ENCODE results near the gene POC1A.
"Not testable (repeated sequence)": the region's sequence is repeated elsewhere in the genome, so short reads cannot be mapped to it uniquely, and the experiment has no call there.

The POC1A gene

DNA sequence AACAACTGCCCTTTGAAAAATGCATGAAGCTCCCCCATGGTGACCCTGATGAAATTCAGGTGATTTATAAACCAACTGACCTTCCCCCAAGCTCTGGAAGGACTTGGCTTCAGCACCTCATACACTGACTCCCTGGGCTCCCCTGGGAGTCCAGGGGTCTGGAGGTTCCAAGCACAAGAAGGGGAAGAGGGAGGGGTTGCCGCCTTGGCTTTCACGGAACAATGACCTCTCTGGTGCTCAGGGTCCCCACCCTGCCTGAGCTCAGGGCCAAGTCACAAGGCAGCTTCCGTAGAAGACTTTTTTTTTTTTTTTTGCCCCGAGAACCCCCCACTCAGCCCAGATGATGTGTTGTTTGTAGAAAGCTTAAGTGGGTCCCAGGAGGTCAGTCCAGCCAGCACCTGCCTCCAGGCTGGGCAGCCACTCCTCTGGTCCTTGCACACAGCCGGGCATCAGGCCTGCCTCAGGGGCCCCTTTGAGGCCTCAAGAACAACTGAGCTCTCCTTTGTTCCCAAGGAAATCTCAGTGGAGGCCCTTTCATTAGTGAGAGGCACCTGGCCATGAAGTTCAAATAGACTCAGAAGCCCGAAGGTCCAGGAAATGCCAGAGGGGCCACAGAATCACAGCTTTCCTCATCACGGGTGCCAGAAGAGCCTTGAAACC, 29.7 kb upstream of the POC1A start:
- DNase-seq (ENCODE audit: low read depth) = no peak

DNA sequence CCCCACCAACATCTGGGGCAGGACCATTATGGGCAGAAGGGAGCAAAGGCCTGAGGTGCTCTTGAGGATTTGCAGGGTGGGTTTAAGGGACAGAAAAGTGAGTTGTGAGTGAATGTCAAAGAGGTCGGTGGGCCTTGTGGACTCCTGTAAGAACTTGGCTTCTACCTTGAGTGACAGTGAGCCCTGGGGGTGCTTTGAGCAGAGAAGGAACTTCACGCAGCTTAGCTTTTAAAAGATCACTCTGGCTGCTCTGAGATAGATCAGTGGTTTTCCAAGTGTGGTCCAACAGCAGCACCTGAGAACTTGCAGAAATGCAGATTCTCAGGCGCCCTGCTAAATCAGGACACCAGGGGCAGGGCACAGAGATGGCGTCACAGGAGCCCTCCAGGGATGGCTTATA, 28.5 kb upstream of the POC1A start:
- DNase-seq (ENCODE audit: low read depth) = no peak

DNA sequence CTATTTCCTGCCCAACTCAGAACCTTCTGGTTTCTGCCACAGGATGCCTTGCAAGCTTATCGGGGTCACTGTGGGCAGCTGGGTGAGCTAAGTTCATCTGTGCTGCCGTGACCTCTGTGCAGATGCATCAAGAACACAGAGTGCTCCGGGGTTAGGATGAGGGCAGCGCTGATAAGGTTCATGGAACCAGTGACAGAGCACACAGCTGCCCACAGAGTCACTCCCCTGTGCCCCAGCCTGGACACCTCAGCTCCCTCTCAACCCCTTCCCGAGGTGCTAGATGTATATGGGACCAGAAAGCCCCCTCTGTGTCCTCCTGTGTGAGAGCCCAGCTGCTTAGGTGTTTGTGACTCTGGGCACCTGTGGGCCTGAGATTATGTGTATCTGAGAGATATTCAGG, 28.0 kb upstream of the POC1A start:
- no peak for DNase-seq (ENCODE audit: low read depth)

DNA sequence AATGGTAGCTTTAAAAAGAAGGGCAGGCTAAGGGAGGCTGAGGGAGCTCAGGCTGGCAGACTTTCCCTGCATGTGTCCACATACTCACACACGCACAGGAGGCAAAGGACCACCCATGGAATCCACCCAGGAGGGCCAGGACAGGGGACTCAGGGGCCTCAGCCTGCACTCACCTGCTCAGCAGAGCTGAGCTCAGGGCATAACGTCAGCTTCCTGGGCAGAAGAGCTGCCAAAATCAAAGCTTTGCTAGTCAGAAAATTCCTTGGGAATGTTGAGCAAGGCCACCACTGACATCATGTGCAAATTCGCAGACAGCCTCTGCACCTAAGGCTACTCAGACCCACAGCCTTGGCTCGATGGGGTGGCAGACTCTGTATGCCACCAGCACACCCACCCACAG, 27.3 kb upstream of the POC1A start:
- DNase-seq (ENCODE audit: low read depth) = peak; percentile 72

DNA sequence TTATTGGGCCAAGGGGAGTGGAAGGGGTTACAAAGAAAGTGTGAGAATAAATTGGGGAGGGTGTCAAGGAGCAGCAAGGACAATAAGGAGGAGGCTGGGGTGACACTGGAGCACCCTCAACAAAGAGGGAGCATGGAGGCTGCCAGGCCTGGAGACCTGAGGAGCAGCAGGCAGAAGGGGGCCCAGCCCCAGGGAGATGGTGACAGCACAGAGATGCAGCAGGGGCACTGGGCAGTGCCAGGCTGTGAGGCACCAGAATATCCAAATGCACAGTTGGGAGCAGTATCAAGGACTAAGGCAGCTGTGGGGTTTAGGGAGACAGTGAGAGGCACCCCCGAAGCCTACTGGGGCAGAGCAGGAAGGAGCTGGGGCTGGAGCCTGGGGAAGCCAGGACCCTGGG, 24.3 kb upstream of the POC1A start:
- DNase-seq (ENCODE audit: low read depth) = no peak

DNA sequence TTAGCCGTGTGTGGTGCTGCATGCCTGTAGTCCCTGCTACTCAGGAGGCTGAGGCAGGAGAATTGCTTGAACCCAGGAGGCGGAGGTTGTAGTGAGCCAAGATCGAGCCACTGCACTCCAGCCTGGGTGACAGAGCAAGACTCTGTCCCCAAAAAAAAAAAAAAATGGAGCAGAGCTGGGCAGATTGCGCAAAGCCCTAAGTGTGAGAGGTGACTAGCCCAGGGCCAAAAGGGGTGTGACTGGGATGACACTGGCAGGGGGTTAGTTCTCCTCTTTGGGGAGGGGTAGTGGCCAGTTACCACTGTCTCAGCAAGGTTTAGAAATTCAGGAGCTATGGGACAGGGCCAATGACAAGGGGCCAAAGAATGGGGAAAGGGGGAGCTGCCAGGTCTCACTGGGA, 23.9 kb upstream of the POC1A start:
- DNase-seq (ENCODE audit: low read depth) = not testable (repeated sequence)

DNA sequence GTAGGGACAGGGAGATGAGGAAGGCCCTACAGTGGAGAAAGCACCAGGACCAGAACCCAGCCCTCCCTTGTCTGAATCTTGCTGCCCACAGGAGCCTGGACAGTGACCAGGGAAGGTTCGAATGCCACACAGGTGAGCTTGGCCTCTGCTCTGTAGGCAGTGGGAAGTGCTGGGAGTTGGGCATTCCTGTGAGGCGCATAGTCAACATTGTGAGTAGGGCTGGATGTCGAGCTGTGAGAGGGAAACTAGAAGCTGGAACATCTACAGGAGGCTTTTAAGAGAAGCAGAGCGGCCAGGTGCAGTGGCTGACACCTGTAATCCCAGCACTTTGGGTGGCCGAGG, 23.4 kb upstream of the POC1A start:
- DNase-seq (ENCODE audit: low read depth) = no peak

DNA sequence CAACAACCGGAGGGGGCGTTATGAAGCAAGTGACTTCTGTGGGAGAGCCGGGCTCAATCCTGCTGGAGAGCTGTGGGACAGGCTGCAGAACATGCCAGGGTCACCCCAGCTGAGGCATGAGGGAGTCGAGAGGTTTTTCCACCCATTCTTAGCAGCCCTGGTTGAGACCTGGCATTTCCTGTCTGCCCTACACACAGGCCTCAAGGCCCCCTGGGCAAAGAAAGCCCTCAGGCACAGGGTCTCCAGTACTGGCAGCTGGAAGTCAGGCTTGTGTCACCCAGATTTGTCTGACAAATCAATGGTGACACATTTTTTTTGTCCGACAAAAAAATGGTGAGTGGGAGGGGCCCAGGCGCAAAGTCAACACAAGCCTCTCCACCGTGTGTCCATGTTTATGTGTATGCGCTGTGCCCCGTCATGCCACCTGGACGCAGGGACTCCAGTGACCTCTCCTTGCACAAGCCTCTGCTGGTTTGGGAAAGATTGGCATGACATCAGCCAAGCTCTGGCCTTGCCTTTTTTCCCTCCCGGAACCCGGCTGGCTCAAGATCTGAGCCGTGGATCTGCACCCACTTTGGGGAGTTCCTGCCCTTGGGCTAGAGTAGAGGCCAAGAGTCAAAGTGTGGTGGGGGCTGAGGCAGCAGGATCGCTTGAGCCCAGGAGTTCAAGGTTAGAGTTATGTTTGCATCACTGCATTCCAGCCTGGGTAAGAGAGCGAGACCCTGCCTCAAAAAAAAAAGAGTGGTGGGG, 22.9 kb upstream of the POC1A start:
- DNase-seq (ENCODE audit: low read depth) = no peak

DNA sequence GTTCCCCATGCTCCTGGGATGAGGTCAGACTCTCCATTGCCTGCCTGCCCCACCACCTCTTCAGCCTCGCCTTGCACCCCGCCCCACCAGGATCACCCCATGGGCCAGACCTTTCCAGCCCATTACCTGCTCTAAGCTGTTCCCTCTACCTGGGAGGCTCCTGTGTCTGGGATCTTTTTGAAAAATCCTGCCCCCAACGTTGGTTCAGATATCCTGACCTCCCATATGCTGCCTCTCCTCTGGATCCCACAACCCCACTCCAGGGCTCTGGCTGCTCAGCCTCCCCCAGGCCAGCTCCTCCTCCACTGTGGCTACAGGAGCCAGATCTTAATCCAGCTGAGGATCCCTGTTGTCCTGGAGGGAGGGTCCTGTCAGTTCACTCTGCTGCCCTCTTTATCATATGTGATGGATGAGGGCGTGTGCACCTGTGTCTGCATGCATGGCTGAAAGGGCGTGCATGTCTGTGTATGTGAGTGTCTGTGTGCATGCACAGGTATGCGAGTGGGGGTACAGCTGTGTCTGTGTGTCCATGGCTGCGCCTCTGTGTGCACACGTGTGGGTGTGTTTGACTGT, 22.0 kb upstream of the POC1A start:
- DNase-seq (ENCODE audit: low read depth) = no peak

DNA sequence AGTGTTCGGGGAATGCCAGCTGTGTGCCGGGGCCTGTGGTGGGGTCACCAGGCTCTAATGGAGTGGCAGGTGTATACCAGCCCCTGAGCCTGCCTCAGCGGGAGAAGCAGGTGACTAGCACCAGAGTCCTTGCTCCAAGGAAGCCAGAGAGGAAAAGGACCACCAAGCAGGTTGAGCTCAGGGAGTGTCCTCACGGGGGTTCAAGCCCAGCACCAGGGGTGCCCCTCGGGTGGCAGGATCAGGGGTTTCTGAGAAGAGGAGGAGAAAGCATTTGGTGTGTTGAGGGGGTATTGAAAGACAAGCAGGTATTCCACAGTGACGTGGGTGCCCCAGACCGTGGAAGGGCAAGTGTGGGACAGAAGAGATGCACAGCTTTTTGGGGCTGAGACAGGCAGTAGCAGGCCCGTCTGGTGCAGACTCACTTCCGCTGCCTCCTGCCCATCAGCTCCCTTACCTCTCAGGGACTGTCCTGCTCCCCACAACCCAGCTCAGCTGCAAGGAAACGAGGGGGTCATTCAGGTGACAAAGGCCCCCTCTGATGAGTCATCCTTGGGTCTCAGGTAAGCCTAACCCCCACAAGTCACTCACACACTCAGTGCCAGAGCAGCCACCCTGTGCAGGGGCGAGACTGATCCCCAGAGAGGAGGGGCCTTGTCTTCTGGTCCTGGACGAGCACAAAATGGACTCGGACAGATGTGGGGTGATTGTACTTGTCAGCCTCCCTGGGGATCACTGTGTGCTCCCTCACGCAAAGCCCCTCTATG, 21.4 kb upstream of the POC1A start:
- DNase-seq (ENCODE audit: low read depth) = no peak

DNA sequence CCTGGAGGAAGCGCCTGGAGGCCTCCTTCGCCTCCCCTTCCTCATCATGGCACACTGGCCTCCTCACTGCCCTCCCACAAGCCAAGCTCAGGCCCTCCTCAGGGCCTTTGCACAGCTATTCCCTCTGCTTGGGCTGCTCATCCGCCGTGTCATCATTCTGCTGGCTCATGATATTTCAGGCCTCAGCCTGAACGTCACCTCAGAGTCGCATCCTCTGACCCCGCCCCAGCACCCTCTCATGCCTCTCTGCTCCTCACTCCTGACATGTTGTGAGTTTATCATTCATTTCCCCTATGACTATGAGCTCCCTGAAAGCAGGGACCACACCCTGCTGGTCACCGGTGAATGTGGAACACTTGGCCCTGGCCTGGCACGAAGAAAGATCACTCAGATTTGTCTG, 20.7 kb upstream of the POC1A start:
- no peak for DNase-seq (ENCODE audit: low read depth)

DNA sequence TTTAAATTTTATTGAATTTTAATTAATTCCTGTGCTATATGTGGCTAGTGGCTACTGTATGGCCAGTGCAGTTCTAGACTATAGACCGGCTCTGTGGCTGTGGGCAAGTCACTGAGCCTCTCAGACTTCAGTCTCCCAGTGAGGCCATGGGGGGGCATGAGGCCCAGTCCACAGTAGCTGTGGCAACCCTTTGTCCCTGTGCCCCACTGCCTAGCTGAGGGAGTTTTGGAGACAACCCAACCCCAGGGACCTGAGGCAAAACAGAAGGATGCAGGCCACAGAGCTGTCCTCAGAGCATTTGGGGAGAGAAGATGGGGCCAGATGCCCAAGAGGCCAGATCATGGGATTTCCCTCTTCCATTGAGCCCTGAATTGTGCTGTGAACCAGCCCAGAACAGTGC, 18.9 kb upstream of the POC1A start:
- no peak for DNase-seq (ENCODE audit: low read depth)

DNA sequence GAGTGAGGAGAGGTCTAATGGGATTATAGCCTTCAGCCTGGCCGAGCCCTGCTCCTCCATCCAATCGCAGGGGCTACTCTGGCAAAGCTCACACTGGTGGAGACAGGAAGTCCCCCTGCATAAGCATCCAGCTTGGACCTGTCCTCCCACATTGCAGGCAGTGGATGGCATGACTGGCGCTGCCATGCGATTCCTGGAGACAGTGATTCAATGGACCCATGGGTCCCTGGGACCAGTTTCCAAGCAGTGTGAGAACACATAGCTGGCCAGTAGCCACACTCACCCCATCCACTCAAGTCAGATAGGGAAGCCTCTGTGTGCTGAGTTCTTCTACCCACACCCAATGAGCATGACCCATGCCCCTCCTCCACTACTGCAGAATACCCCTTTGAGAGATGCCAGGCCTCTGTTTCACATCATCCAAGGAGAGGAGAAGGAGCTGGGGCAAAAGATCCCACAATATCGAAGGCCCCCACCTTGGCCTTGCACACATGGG, 18.1 kb upstream of the POC1A start:
- DNase-seq (ENCODE audit: low read depth) = no peak

DNA sequence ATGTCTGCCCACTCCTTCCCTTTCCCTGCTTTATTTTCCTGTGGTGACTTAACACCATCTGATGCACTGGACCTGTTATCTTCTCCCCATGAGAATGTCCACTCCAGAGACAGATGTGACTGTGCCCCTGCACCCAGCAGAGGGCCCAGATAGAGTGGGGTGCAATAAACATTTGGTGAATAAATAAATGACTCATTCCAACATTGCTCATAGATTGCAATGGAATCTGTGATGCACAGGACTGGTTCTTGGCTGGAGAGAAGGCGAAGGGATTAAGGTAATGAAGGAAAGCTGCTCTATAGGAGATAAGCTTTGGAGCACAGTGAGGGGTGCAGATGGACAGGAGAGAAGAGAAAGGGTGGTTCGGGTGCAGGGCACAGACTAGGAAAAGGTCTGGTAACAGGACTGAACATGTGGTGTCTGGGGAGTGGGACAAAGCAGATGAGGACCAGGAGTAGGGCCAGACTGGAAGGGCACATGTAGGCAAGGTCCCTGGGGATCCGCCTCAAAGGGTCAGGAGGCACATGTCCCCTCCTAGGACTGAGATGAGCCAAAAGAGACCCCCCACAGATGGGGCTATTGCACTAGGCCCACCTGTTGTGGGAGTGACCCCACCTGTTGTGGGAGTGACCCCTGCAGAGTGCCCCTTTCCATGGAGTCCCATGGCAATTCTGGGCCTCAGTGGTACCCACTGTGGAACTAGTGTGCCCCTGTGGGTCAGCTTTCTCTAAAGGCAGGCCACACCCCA, 17.5 kb upstream of the POC1A start:
- peak; percentile 76 for DNase-seq (ENCODE audit: low read depth)

DNA sequence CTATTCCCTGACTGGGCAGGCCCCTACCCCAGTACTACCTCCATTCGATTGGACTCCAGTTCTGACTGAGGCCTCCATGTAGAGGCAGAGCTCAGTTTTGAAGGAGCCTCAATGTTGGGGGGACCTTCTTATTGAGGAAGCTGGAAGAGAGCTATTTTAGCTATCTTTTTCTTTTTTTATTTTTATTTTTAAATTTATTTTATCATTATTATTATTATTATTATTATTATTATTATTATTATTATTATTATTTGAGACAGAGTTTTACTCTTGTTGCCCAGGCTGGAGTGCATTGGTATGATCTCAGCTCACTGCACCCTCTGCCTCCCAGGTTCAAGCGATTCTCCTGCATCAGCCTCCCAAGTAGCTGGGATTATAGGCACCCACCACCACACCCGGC, 16.0 kb upstream of the POC1A start:
- not testable (repeated sequence) for DNase-seq (ENCODE audit: low read depth)

DNA sequence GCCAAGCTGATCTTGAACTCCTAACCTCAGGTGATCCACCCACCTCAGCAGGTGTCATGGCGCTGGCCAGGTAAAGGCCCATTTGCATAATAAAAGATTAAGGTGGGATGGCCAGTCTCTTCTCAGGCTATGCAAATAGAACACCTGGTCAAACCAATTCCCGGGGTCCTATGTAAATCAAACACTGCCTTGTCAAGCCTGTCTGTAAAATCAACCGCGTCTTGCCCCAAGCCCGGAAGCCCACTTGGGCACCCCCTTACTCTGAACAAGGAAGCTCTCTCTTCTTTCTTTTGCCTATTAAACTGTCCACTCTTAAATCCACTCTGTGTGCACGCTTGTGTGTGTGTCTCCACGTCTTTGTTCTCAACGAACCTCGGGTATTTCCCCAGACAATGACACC, 13.0 kb upstream of the POC1A start:
- DNase-seq (ENCODE audit: low read depth) = no peak

DNA sequence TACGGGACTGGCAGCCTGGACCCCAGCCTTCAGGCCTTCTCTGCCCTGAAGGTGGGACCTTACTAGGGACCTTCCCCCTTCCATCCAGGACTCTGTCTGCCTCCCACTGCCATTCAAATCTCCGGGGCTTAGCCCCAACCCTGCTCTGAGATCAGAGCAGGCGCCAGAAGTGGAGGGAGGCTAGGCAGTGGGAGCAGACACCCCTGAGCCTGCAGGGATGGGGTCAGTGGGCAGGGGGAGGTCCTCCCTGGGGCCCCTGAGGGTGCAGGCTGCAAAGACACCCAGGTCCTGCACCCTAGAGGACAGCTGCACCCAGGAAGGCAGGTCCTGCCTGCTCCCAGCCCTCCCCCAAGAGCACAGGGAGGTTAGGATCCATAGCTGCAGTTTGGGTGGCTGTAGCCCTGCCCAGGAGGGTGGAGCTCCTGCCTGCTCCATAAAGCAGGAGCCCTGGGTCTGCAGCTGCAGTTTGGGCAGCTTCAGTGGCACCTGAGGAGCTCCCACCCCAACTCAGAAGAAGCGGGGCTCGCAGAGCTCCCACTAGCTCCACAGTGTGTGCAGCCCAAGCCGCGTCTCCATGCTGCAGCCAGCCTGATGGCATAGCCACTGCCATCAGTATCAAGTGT, 8.1 kb upstream of the POC1A start:
- DNase-seq (ENCODE audit: low read depth) = no peak

DNA sequence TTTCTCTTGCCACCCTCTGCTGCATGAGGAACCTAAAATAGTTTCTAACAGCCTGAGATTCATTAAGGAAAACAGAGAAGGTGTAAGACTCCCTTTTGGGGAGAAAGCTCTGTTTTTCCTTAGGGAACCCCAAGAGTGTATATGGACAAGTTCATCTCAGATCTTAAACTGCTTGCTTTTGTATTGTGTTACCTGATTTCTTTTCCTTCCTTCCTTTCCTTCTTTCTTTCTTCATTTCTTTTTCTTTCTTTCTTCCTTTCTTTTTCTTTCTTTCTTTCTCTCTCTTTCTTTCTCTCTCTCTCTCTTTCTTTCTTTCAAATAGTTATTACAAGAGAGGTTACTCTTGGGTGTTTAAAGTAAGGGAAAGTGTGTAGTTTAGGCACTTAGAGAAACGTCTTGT, 5.3 kb upstream of the POC1A start:
- no peak for DNase-seq (ENCODE audit: low read depth)

DNA sequence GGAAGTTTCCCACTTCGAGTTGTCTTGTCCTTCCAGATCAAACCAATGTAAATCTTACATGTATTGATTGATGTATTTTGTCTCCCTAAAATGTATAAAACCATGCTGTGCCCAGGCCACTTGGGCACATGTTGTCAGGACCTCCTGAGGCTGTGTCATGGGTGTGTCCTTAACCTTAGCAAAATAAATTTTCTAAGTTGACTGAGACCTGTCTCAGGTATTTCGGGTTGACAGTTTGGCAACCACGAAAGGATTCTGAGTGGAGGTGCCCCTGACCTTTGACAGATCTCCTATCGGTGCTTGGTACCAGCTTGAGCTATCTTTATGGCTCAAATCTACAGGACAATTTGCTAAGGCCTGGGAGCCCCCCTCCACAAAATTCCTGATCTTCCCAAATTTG, 1.7 kb upstream of the POC1A start:
- no peak for DNase-seq (ENCODE audit: low read depth)

DNA sequence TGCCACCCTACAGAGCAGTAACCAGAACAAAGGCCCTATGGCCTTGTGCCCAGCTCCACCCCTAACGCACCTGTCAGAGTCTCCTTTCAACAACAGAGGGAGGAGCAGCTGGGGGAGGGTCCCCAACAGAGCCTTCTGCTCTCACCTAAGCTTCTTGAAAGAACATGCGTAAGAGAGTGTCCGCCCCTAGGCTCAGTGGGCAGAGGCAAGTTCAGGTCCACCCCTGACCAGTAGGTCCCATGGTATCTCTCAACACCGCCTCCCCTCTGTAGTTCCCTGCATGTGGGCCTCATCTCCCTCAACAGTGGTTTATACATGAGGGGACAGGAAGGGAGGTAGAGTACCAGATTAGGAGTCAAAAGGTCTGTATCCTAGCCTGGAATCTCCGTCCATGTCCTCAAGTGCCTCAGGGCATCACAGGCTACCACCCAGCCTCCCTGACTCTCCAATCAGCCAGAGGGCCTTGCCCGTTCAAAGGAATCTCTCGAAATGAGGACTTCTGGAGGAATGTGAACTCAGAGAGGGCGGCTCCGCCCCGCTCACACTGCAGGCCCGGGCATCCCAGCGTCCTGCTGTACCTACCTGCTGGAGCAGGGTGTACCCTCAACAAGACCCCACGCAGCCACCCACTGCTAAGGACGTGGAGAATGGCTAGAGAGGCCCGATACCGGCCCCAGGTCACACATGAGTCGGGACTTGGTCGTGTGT, 680 bp downstream of the POC1A start:
- peak; percentile 32 for DNase-seq (ENCODE audit: low read depth)

DNA sequence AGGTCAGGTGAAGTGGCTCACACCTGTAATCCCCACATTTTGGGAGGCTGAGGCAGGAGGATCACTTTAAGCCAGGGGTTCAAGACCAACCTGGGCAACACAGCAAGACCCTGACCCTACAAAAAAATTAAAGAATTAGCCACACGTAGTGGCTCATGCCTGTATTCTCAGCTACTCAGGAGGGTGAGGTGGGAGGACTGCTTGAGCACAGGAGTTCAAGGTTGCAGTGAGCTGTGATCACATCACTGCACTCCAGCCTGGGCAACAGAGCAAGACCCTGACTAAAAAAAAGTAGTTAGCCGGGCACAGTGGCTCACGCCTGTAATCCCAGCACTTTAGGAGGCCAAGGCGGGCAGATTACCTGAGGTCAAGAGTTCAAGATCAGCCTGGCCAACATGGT, 2.2 kb downstream of the POC1A start:
- not testable (repeated sequence) for DNase-seq (ENCODE audit: low read depth)

Measured in iris pigment epithelial cell (primary cell).